ENCODE measurements around the gene RITA1. TPM values are rescaled to one million over a fixed set of nuclear protein-coding genes. Genes with fewer than 3 reads are reported as not detected.

Gene RITA1
- total RNA-seq, 4 donors from 2014 or later = 12.3 to 21.4 (median 16.2) TPM

DNA sequence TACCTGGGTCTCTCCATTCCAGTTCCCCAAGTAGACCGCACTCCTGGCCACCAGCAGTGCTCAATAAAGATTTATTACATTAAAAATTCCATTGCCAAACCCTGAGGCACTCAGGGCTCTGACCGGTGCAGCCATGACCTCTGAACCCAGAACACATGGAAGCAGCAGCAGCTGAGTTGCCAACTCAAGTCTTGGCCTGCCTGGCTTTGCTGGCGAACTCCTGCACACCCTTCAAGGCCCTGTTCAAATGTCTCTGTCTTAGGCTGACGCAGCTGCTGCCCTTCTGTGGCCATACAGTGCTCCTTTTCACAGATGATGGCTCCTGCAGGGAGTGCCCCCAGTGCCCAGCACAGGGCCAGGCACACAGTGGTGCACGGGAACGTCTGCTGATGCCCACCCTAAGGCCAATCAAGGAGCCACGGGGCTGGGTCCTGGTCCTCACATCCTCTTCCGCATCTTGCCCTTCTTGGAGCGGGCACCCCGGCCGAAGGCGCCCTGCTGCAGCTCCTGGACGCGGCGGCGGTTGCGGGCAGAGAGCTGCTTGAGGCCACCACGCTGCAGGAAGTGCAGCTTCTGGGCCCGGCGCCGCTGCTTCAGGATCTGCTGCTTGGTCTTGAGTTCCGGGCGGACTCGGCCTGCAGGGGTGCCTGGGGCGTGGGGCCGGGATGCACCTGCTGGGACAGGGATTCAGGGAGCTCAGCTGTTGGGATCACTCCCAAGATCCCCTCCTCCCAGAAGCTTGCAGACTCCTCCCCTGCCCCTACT, 26.9 kb upstream of the RITA1 start:
- Histone ChIP-seq H3K4me3 (no peak overlapping the region), H3K27ac (replicated peaks in 1 of 4) (no peak overlapping the region), H3K36me3 (peaks cover 51 to 65% (median 65%) of the 10 kb centered on the region in 4 donors), H3K9me3 (no peaks in the 10 kb centered on the region), H3K27me3 (peaks cover 0 to 73% (median 12%) of the 10 kb centered on the region in 4 donors), H3K4me1 (peaks cover 6 to 16% (median 13%) of the 10 kb centered on the region in 4 donors)
- DNase-seq (ENCODE audit: extremely low spot score) = no peak
- intact Hi-C loops (cut with DNase I) = no loop called here
- no peak for TF ChIP-seq EP300 (IDR thresholded peaks at IDR 0.05)
- TF ChIP-seq, protein P1, sequence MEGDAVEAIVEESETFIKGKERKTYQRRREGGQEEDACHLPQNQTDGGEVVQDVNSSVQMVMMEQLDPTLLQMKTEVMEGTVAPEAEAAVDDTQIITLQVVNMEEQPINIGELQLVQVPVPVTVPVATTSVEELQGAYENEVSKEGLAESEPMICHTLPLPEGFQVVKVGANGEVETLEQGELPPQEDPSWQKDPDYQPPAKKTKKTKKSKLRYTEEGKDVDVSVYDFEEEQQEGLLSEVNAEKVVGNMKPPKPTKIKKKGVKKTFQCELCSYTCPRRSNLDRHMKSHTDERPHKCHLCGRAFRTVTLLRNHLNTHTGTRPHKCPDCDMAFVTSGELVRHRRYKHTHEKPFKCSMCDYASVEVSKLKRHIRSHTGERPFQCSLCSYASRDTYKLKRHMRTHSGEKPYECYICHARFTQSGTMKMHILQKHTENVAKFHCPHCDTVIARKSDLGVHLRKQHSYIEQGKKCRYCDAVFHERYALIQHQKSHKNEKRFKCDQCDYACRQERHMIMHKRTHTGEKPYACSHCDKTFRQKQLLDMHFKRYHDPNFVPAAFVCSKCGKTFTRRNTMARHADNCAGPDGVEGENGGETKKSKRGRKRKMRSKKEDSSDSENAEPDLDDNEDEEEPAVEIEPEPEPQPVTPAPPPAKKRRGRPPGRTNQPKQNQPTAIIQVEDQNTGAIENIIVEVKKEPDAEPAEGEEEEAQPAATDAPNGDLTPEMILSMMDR (IDR thresholded peaks at IDR 0.05) = no peak
- TF ChIP-seq POLR2AphosphoS5 (IDR thresholded peaks at IDR 0.05) = no peak
- TF ChIP-seq POLR2A (IDR thresholded peaks at IDR 0.05; ENCODE audit: low read depth) = no peak
- WGBS = 95% methylated on average over 23 of the region's 26 CpGs

DNA sequence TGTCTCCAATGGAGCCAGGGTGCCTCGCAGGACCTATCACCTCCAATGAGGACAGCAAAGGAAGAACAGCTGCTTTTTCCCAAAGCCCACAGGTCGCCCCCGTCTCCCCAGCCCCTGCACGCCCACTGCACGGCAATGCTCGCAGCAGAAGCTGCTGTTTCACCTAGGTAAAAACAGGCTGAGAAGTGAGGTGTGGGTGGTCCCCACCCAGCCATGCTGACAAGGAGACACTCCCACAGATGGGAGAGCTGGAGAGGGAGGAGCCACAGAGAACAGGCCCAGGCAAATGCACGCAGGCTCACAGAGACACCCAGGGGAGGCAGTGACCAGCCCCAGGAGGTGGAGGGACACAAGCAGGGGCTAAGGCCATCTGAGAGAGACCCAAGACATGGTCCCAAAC, 25.6 kb upstream of the RITA1 start:
- H3K9me3 ChIP-seq = no peaks in the 10 kb centered on the region
- peaks cover 0 to 3% (median 2%) of the 10 kb centered on the region in 4 donors for H3K4me1 ChIP-seq
- no peak overlapping the region for H3K27ac ChIP-seq (replicated peaks in 1 of 4)
- no peak overlapping the region for H3K4me3 ChIP-seq
- intact Hi-C loops (cut with DNase I) = no loop called here
- TF ChIP-seq, protein P1 (IDR thresholded peaks at IDR 0.05) = no peak
- TF ChIP-seq EP300 (IDR thresholded peaks at IDR 0.05) (no peak), POLR2A (IDR thresholded peaks at IDR 0.05; ENCODE audit: low read depth) (no peak), POLR2AphosphoS5 (IDR thresholded peaks at IDR 0.05) (no peak)
- WGBS = 81% methylated on average over 3 of the region's 7 CpGs
- peaks cover 0 to 67% (median 5%) of the 10 kb centered on the region in 4 donors for H3K27me3 ChIP-seq
- peaks cover 62 to 78% (median 78%) of the 10 kb centered on the region in 4 donors for H3K36me3 ChIP-seq
- DNase-seq (ENCODE audit: extremely low spot score) = no peak

DNA sequence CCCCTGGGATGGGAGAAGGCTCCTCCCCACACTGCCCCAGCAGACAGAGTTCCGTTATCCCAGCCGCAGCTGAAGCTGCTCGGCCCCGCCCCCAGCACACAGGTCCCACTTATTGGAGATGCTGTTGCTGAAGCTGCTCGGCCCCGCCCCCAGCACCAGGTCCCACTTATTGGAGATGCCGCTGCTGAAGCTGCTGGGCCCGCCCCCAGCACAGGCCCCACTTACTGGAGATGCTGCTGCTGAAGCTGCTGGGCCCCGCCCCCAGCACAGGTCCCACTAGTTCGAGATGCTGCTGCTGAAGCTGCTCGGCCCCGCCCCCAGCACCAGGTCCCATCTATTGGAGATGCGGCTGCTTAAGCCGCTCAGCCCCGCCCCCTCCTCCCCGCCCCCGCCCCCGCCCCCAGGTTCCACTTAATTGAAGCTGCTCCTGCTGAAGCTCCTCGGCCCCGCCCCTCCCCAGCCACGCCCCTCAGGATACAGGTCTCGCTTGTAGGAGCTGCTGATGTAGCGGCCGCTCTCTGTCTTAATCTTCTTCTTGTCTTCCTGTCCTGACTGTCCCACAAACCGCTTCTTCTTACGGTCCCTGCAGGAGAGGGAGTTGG, 24.0 kb upstream of the RITA1 start:
- WGBS = 73% methylated on average over 10 of the region's 26 CpGs
- TF ChIP-seq POLR2AphosphoS5 (IDR thresholded peaks at IDR 0.05) (no peak), POLR2A (IDR thresholded peaks at IDR 0.05; ENCODE audit: low read depth) (no peak), EP300 (IDR thresholded peaks at IDR 0.05) (no peak)
- TF ChIP-seq, protein P1 (IDR thresholded peaks at IDR 0.05) = no peak

DNA sequence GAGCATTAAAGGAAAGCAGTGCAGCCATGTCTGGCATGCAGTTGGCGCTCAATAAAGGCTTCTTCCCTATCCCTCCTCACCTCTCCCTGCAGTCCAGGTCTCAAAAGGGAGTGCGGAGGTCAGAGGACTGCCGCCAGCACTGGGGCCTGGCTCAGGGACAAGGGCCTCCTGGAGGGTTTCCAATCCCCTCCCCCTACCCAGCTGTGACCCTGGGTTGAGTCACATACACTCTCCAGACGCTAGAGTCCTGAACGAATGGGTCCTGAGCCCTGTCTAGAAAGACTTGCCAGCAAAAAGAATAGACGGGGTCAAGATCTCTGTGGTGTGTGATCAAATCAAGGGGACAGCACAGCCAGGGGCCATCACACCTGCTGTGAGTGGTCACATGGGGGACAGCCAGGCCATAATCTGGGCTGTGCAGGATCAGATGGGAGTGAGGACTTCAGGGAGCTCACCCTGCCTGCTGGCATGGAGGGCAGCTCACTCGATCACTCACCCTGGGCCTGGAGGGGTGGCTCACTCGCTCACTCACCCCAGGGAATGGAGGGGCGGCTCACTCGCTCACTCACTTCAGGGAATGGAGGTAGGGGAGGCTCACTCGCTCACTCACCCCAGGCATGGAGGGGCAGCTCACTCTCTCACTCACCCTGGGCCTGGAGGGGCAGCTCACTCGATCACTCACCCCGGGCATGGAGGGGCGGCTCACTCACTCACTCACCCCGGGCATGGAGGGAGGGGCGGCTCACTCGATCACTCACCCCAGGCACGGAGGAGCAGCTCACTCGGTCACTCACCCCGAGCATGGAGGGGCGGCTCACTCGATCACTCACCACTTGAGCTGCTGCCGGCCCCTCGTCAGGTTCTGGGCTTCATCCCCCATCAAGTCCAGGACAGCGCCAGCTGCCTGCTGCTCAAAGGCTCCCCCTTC, 23.2 kb upstream of the RITA1 start:
- H3K4me3 ChIP-seq = no peak overlapping the region
- TF ChIP-seq, protein P1 (IDR thresholded peaks at IDR 0.05) = no peak
- no peak for TF ChIP-seq POLR2AphosphoS5 (IDR thresholded peaks at IDR 0.05)
- TF ChIP-seq EP300 (IDR thresholded peaks at IDR 0.05) = no peak
- no peak for TF ChIP-seq POLR2A (IDR thresholded peaks at IDR 0.05; ENCODE audit: low read depth)
- H3K36me3 ChIP-seq = peaks cover 77 to 100% (median 100%) of the 10 kb centered on the region in 4 donors
- peaks cover 0 to 44% (median 0%) of the 10 kb centered on the region in 4 donors for H3K27me3 ChIP-seq
- WGBS = 85% methylated on average over 19 of the region's 25 CpGs
- DNase-seq (ENCODE audit: extremely low spot score) = no peak
- no peaks in the 10 kb centered on the region for H3K9me3 ChIP-seq
- no peak overlapping the region for H3K27ac ChIP-seq (replicated peaks in 1 of 4)
- intact Hi-C loops (cut with DNase I) = no loop called here
- no peaks in the 10 kb centered on the region for H3K4me1 ChIP-seq

More for the DNA sequence above, 24.0 kb upstream of the RITA1 start:
- Histone ChIP-seq H3K36me3 (peaks cover 77 to 94% (median 94%) of the 10 kb centered on the region in 4 donors), H3K27me3 (peaks cover 0 to 51% (median 0%) of the 10 kb centered on the region in 4 donors), H3K9me3 (no peaks in the 10 kb centered on the region), H3K4me1 (no peaks in the 10 kb centered on the region), H3K4me3 (no peak overlapping the region), H3K27ac (replicated peaks in 1 of 4) (no peak overlapping the region)
- no peak for DNase-seq (ENCODE audit: extremely low spot score)
- intact Hi-C loops (cut with DNase I) = no loop called here

Measured in esophagus muscularis mucosa (tissue), 4 donors.